Body of pancreas (tissue), 2 donors: ENCODE data around the gene CCN6. TPM values are rescaled to one million over a fixed set of nuclear protein-coding genes. Genes with fewer than 3 reads are reported as not detected.

Experiments used
- total RNA-seq, 2 donors: library from RNA; depleted of rRNA; stranded (reverse); fragments of >200 nt; gene quantifications; one replicate each; pipeline ENCODE4 v1.1.0, GENCODE V29; 2016

Gene CCN6
- total RNA-seq, 2 donors from 2014 or later: not detected

Other genes with a start within 250 kb of the CCN6 start
- gene FYN, start 180.7 kb upstream of the CCN6 start, total RNA-seq: 10 to 100 TPM; 25.7 to 83.1 TPM
- gene TUBE1, start 33.4 kb downstream of the CCN6 start, total RNA-seq: 10 to 100 TPM; 17.1 to 34.8 TPM
- 1 to 10 TPM; 3.6 to 4.4 TPM for gene FAM229B, start 33.5 kb downstream of the CCN6 start, total RNA-seq
- gene LAMA4, start 200.5 kb downstream of the CCN6 start, total RNA-seq: 10 to 100 TPM; 10.6 to 27.0 TPM